ENCODE results near the gene PLRG1.

- TF ChIP-seq CTCF (optimal IDR thresholded peaks at IDR 0.05 in 1 of 3, IDR thresholded peaks at IDR 0.05 in 1 of 3, conservative IDR thresholded peaks at IDR 0.05 in 1 of 3; ENCODE audit: extremely low read depth in 1 of 3, insufficient read depth in 2 of 3, low read length in 3 of 3) (no peak), EZH2 (IDR thresholded peaks at IDR 0.05; ENCODE audit: low read length) (peak; percentile 55)
Observed at GRCh38 chr4:154492288-154492687, 57.9 kb downstream of the PLRG1 start.
